GM19324 (cell line): ENCODE results near the gene LRRC45.
A peak's percentile ranks its signal among the peaks of the same experiment; 100 is the strongest.

Experiments
- ATAC-seq: cut with Tn5 transposase; IDR thresholded peaks from one replicate; pipeline ENCODE4 v1.9.1; 2021; ENCODE audit warnings: mild to moderate bottlenecking, moderate library complexity; ENCODE audit not compliant: unreplicated experiment, low FRiP score

Gene LRRC45

GRCh38 chr17:82017612-82018151 is 5.4 kb upstream of the LRRC45 start:
- ATAC-seq, result no peak

DNA sequence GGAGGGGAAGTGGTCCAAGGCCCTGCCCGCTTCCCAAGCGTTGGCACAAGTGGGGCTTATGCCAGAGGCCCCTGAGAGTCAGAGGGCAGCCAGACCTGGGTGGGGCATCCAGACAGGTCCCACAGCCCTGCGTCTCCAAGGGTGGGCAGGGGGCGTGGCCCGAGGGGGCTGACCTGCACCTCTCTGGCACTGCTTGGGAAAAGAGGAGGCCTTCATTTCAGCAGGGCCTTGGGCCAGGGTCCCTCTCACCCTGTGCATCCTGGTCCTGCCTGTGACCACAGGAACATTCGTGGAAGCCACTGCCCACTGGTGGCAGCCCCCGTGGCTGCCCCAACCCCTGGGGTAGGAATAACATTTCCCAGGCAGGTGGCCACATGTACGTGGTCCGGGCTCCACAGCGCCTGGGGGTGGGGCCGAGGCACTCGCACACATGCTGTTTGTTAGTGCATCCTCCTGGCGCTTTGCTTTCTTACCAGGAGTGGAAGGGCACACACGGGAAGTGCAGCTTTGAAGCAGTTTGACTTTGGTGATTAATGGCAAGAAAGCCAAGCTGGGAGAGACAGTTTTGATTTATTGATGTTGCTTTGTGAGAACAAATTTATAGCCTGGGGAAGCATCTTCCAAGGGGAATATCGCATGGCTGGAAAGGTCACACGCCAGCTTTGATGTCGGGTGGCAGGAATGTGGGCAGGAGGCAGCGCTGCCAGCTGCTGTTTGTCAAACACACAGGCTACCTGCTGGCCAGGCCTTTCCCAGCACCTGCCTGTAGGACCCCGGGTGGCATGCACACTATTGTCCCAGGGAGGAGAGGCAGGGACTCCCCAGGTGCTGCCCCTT is 4.7 kb upstream of the LRRC45 start:
- no peak for ATAC-seq

DNA sequence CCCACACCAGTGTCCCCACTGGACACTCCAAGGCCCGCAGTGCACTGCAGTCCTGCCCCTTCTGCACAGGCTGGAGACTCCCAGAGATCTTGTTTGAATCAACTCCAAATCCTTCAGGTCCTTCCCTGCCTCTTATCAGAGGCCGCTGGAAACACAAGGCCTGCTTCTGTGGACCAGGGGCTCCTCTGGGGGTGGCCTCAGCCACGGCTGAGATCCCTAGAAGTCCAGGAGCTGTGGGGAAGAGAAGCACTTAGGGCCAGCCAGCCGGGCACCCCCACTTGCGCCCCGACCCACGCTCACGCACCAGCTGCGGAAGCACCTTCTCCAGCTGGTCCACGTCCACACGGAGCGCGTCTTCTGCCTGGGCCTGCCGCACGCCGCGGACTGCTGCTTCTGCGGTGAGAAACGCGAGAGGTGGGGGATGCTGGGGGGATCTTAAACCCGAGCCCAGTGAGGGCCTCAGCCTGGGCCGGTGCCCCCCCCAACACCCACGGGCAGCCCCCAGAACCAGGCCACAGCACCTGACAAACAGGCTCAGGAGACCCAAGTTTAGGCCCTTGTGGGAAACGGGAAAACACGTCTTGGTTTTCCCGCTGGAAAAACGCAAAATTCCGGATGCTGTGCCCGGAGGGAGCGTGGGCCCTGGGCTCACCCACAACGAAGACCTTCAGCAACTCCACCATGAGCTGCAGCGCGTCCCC is 4.0 kb upstream of the LRRC45 start:
- ATAC-seq, result no peak

DNA sequence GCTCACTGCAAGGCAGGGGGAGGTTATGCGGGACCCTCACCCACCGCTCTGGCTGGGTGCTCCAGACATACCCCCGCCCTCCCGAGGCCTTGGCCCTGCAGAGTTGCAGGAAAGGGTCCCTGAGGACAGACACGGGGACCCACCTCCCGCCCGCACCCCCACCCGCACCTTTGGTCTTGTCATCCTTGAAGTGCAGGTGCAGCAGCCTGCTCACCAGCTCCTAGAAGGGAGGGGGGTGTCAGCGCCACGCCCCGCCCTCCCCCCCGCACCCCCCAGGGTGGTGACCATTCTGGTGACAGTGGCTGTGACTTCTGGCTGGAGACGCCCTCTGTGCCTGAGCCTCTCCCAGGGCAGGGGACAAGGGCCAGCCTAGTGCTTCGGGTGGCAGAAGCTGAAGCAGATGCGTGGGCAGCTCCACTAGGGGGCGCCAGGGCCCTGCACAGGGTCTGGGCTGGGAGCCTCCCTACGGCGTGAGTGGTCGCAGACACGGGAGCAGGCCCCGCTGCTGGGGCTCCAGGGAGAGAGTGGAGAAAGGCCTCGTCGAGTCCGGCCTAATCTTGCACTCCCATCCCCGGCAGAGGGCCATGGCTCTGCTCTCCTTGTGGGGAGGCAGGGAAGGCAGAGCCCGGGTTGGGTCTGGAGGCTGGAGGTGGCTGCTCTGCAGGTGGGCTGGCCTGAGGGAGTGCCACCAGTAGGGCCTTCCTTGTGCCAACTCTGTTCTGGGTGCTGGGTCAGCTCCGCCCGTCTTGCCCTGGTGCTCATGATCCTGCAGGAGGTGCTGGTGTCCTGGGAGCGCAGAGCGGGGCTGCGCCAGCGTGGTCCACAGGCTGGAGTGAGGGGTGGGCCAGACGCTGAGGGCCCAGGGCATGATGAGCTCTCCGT is 3.2 kb upstream of the LRRC45 start:
- ATAC-seq, result no peak

DNA sequence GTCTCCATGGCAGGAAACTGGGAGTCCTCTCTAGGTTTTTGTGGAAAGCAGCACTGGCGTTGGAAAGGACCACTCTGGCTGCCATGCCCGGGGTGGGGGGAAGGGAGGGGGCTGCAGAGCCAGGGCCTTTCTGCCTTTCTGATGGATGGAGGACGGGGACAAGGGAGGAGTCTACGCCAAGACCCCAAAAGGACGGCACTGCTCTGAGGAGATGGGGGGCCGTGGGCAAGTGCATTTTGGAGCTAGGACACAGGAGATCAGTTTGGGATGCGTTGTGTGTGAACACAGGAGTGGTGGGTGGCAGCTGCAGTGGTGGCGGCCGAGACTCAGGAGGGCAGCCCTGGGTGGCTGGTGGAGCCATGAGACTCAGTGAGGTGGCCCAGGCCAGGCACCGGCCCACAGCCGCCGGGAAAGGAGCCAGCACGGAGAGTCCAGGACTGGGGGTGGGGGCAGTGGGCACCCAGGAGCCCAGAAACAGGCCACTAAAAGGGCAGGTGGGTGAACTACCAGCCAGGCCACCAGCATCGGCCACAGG is 2.5 kb upstream of the LRRC45 start:
- no peak for ATAC-seq

DNA sequence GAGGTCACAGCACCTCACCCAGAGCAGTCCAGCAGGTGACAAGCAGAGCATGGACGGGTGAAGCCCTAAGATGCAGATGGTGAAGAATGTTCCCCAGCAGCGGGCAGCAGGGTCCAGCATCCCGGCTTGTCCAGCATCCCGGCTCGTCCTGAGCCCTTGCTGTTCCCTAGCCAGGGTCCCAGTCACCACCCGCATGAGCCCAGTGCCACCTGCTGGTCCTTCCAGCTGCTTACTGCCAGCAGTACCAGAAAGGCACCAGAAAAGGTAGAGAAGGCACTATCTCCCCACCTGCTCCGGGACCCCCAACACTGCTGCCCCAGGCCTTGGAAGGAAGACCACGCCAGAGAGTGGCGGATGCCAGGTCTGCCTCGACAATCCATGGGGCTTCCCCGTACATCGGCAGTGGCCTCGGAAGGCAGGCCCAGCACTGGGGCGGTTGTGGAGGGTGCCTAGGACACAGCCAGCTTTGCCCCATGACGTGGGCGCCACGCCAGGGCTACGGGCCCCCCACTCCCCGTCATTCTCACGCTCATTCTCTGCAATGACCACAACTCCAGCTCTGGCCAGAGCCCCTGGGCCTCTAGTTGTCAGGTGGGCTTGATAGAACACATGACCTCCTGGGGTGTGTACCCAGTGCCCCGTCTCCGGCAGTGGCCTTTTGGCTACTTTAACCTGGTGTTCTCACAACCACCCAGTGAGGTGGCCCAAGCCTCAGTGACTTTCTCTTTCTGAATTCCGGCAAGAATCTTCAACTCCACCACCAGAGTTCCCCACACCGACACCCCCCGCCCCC is 1.8 kb upstream of the LRRC45 start:
- ATAC-seq, result no peak

DNA sequence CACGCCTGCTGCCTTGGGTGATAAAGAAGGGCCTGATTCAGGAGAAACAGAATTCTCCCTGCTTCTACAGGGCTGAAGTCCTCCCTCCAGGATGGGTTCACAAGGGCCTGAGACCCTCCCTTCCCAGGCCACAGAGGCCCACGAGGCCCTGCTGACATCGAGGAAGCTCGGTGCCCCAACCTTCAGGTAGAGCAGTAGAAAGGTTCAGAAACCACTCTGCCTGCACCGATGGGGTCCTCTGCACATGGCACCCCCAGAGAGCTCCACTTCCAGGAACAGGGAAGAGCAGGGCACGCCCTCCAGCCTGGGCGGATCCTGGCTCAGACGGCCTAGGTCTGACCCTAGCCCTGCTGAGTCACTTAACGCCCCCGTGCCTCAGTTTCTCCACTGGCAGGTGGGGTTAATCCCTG is 1.2 kb upstream of the LRRC45 start:
- no peak for ATAC-seq

- no peak for ATAC-seq
Measured at GRCh38 chr17:82022310-82022980, 660 bp upstream of the LRRC45 start, which contains the start of gene CENPX. Gene CENPX, minus strand, starts transcription at chr17:82022878. Its CDS starts 17 bp downstream, at chr17:82022861.

GRCh38 chr17:82023447-82024241 is 539 bp downstream of the LRRC45 start:
- ATAC-seq, result peak; percentile 9

- no peak for ATAC-seq
Measured at GRCh38 chr17:82024859-82025258, 1.8 kb downstream of the LRRC45 start.

DNA sequence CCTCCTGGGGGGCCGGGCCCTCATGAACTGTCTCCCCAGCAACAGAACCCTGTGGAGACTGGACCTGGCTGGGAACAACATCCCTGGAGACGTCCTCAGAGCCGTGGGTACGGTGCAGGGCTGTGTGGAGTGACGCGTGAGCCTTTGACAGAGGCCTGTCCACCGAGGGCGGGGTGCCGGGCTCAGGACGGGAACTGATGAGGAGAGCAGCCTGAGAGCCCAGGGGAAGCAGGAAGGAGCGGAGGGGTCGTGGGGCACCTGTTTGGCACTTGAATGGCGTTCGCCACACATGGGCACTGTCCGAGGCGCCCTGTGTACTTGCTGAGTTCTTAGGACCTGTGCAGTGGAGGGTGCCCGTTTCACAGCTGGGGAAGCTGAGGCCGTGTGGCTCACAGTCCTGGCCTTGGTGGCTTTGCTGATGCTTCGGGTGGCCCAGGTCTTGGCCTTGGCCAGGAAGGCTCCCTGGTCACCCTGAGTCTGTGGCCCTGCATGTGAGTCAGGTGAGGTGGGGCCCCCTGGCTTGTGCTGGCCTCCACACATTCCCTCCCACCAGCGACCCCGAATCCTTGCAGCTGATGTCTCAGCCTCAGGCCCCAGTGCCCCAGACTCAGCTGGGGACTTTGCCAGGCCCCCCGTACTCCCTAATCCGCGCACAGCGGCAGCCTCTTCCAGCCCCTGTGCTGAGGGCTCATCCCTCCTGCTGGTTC is 2.4 kb downstream of the LRRC45 start:
- ATAC-seq, result no peak

GRCh38 chr17:82028246-82028645 is 5.1 kb downstream of the LRRC45 start:
- ATAC-seq, result no peak

DNA sequence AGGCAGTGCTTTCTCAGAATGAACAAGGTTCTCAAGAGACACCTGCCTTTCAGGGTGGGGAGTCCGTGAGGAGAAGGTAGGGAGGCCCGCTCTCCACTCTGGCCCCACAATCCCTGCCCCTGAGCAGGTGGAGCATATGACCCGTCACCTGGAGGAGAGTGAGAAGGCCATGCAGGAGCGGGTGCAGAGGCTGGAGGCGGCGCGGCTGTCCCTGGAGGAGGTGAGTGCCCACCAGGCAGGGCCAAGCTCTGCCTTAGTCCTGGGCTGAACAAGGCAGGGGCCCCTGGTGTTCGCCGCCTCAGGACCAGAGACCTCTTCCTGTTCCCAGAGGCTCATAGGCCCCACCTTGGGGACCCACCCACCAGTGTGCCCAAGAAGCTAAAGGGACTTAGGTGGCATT is 5.9 kb downstream of the LRRC45 start:
- ATAC-seq, result no peak

GRCh38 chr17:82029391-82029790 is 6.3 kb downstream of the LRRC45 start:
- ATAC-seq, result no peak

- no peak for ATAC-seq
Measured at GRCh38 chr17:82029990-82030469, 6.9 kb downstream of the LRRC45 start.

DNA sequence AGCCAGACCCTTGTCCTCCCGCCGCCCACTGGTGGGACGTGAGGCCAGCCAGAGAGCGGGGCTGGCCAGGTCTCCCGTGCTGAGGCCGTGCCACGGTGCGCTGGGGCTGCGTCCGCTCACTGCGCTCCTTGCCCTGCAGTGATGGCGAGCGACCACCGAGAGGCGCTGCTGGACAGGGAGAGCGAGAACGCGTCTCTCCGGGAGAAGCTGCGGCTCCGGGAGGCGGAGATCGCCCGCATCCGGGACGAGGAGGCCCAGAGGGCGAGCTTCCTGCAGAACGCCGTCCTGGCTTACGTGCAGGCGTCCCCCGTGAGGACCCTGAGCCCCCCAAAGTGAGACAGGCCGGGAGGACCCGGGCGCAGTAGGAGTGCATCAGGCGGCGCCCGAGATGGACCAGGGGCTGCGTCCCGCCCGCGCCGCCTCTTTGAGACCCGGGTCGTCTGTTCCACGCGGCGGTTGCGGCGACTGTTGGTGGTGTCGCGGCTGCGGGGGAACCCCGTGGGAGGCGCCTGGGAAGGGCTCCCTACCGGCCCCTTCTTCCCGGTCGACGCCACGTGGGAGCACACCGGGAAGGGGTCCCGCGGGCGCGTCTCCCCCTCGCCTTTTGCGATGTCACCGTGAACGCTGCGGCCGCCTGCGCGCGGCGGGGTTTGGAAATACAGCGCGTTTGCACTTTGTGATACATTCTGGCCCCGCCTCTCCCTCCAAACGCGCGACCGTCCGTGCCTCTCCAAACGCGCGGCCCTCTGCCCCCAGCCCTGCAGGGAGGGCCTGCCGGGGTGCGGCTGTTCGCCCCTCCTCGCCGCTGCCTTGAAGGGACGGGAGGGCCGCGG is 7.6 kb downstream of the LRRC45 start:
- ATAC-seq, result no peak
